ENCODE measurements around the gene PRPF40B. TPM values are rescaled to one million over a fixed set of nuclear protein-coding genes. Genes with fewer than 3 reads are reported as not detected.

PRPF40B gene
- total and polyA plus RNA-seq, 3 donors from 2014 or later, result 49.2 to 66.8 (median 66.7) TPM

DNA sequence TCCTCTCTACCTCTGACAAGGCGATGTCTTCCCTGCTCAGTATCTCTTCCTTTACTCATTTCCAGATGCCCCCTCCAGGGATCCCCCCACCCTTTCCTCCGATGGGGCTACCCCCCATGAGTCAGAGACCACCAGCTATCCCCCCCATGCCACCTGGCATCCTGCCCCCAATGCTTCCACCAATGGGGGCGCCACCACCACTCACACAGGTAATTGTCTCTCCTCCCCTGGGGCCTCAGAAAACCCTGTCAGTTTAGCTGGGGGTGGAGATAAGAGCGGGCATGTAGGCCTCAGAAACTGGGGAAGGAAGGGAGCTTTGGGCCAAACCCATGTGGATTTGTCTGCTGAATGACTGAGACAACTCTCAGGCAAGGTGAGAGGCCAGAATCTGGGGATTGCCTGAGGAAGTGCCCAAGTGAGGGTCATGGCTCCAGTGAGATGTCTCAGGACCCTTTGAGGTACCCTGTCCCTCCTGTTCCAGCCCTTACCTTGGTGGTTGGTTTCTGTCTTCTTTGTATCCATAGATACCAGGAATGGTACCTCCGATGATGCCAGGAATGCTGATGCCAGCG is 8.1 kb downstream of the PRPF40B start:
- no peaks in the 10 kb centered on the region for H3K36me3 ChIP-seq (ENCODE audit: low read depth, missing control alignments)
- intact Hi-C loops (cut with DNase I; ENCODE audit: low total_unique reads), result no loop called here
- no peaks in the 10 kb centered on the region for H3K9me3 ChIP-seq
- H3K27me3 ChIP-seq, result no peaks in the 10 kb centered on the region
- TF ChIP-seq, protein P1, sequence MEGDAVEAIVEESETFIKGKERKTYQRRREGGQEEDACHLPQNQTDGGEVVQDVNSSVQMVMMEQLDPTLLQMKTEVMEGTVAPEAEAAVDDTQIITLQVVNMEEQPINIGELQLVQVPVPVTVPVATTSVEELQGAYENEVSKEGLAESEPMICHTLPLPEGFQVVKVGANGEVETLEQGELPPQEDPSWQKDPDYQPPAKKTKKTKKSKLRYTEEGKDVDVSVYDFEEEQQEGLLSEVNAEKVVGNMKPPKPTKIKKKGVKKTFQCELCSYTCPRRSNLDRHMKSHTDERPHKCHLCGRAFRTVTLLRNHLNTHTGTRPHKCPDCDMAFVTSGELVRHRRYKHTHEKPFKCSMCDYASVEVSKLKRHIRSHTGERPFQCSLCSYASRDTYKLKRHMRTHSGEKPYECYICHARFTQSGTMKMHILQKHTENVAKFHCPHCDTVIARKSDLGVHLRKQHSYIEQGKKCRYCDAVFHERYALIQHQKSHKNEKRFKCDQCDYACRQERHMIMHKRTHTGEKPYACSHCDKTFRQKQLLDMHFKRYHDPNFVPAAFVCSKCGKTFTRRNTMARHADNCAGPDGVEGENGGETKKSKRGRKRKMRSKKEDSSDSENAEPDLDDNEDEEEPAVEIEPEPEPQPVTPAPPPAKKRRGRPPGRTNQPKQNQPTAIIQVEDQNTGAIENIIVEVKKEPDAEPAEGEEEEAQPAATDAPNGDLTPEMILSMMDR (IDR thresholded peaks at IDR 0.05), result no peak
- TF ChIP-seq POLR2A (IDR thresholded peaks at IDR 0.05), result no peak
- no peaks in the 10 kb centered on the region for H3K4me1 ChIP-seq
- 88 to 93% methylated on average over 4 to 6 of the region's 6 CpGs for WGBS, 2 donors
- DNase-seq, result no peak
- H3K4me3 ChIP-seq, result no peak overlapping the region
- H3K27ac ChIP-seq, result no peak overlapping the region

DNA sequence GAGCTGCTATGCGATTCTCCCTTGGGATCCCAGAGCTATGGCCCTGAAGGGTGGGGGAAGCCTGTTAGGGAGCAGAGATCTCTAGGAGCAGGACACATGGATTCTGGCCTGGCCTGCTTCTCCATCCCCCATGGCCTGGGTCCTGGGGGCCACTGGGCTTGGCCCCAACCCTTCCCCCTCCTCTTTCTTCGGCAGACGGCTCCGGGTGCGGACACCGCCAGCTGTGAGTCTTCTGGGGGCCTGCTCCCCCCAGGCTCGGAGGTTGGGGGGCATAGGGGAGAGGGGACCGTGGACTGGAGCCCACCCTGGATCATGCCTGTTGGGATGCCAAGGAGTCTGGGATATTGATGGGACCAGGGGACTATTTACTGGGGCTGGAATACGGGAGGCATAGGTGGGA is 9.0 kb downstream of the PRPF40B start:
- Histone ChIP-seq H3K4me1 (peaks cover 7% of the 10 kb centered on the region), H3K36me3 (ENCODE audit: low read depth, missing control alignments) (no peaks in the 10 kb centered on the region), H3K27ac (no peak overlapping the region), H3K27me3 (no peaks in the 10 kb centered on the region), H3K4me3 (no peak overlapping the region), H3K9me3 (no peaks in the 10 kb centered on the region)
- DNase-seq, result peak; percentile 2
- no peak for TF ChIP-seq POLR2A (IDR thresholded peaks at IDR 0.05)
- TF ChIP-seq, protein P1 (IDR thresholded peaks at IDR 0.05), result no peak
- WGBS, 2 donors, result 93 to 97% methylated on average over 9 of the region's 9 CpGs
- intact Hi-C loops (cut with DNase I; ENCODE audit: low total_unique reads), result no loop called here

DNA sequence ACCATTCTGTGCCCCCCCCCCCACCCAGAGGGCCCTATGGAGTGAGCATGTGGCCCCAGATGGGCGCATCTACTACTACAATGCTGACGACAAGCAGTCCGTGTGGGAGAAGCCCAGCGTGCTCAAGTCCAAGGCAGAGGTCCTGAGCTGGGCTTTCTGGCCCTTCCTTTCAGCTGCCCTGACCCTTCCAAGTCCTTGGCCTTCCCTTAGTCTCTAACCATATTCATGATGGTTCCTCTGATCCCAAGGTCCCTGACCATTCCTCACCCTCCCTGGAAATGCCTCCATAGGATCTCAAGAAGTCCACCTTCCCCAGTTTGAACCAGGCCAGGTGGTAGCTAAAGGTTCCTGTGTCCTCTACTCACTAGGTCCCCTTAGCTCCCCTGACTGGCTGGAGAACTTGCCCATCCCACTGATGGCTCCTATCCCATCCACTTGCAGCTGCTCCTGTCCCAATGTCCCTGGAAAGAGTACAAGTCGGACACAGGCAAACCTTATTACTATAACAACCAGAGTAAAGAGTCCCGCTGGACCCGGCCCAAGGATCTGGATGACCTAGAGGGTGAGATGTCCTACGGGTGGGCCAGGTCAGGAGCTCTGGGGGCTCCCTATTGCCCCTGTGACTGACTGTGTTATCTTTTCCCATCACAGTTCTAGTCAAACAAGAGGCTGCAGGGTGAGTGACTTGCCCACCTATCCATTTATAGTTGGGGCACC is 9.8 kb downstream of the PRPF40B start:
- Histone ChIP-seq H3K9me3 (no peaks in the 10 kb centered on the region), H3K36me3 (ENCODE audit: low read depth, missing control alignments) (no peaks in the 10 kb centered on the region), H3K27me3 (no peaks in the 10 kb centered on the region), H3K27ac (no peak overlapping the region), H3K4me3 (no peak overlapping the region), H3K4me1 (peaks cover 12% of the 10 kb centered on the region)
- DNase-seq, result peak; percentile 14
- TF ChIP-seq, protein P1 (IDR thresholded peaks at IDR 0.05), result no peak
- TF ChIP-seq POLR2A (IDR thresholded peaks at IDR 0.05), result no peak
- 81 to 86% methylated on average over 4 to 8 of the region's 8 CpGs for WGBS, 2 donors
- intact Hi-C loops (cut with DNase I; ENCODE audit: low total_unique reads), result no loop called here

DNA sequence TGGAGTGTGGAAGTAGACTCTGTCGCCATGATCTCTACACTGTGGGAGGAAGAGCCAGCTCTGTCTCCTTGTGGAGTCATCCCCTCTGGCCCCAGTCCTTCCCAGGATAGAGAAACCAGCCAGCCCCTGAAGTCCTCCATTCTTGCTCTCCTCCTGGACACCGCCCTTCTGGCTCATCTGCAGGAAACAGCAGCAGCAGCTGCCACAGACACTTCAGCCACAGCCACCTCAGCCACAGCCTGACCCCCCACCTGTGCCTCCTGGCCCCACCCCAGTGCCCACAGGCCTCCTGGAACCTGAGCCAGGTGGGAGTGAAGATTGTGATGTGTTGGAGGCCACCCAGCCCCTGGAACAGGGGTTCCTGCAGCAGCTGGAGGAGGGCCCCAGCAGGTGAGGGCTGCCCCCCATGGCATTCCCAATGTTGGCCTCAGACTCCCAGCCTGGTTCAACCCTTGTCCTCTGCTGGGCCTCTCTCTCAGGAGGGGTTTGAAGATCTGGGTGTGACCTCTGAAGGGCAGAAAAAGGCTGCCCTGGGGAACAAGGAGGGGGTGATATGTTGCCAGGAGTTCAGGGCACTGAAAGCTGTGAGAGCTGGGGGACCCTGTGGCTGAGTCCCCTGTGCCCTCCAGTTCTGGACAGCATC is 10.5 kb downstream of the PRPF40B start:
- peak; percentile 10 for DNase-seq
- TF ChIP-seq, protein P1 (IDR thresholded peaks at IDR 0.05), result no peak
- TF ChIP-seq POLR2A (IDR thresholded peaks at IDR 0.05), result no peak
- H3K27ac ChIP-seq, result no peak overlapping the region
- intact Hi-C loops (cut with DNase I; ENCODE audit: low total_unique reads), result no loop called here
- H3K27me3 ChIP-seq, result no peaks in the 10 kb centered on the region
- 92% methylated on average over 2 of the region's 2 CpGs for WGBS, 2 donors
- H3K9me3 ChIP-seq, result no peaks in the 10 kb centered on the region
- H3K4me1 ChIP-seq, result peaks cover 12% of the 10 kb centered on the region
- no peak overlapping the region for H3K4me3 ChIP-seq
- H3K36me3 ChIP-seq (ENCODE audit: low read depth, missing control alignments), result no peaks in the 10 kb centered on the region

All from testis (tissue), 3 donors.